Measurements from ENCODE around the gene ROR1.
A peak's percentile ranks its signal among the peaks of the same experiment; 100 is the strongest.

The ROR1 gene

GRCh38 chr1:63802109-63802508 is 28.3 kb downstream of the ROR1 start:
- TF ChIP-seq ZNF8 (CRISPR knock-in tag; IDR thresholded peaks at IDR 0.05) = no peak

GRCh38 chr1:63804829-63805484 is 31.1 kb downstream of the ROR1 start:
- ATAC-seq = no peak
- TF ChIP-seq RARB (CRISPR knock-in tag; IDR thresholded peaks at IDR 0.05) (no peak), ZNF8 (CRISPR knock-in tag; IDR thresholded peaks at IDR 0.05) (no peak)

More at GRCh38 chr1:63802109-63802508, 28.3 kb downstream of the ROR1 start:
- no peak for ATAC-seq

- TF ChIP-seq ZNF8 (CRISPR knock-in tag; IDR thresholded peaks at IDR 0.05) (no peak), CSRNP3 (CRISPR knock-in tag; IDR thresholded peaks at IDR 0.05) (no peak), CREB5 (CRISPR knock-in tag; IDR thresholded peaks at IDR 0.05; ENCODE audit: low read depth) (no peak), ZFP30 (CRISPR knock-in tag; IDR thresholded peaks at IDR 0.05) (no peak), ESRRG (CRISPR knock-in tag; IDR thresholded peaks at IDR 0.05) (no peak), POU6F1 (CRISPR knock-in tag; IDR thresholded peaks at IDR 0.05; ENCODE audit: borderline replicate concordance, low read depth) (no peak), TSHZ2 (CRISPR knock-in tag; IDR thresholded peaks at IDR 0.05) (no peak), SNAI2 (CRISPR knock-in tag; IDR thresholded peaks at IDR 0.05) (no peak), BACH2 (CRISPR knock-in tag; IDR thresholded peaks at IDR 0.05; ENCODE audit: borderline replicate concordance) (no peak), OSR1 (CRISPR knock-in tag; IDR thresholded peaks at IDR 0.05) (no peak), ARNTL (CRISPR knock-in tag; IDR thresholded peaks at IDR 0.05; ENCODE audit: borderline replicate concordance, low read depth) (no peak), ZNF565 (CRISPR knock-in tag; conservative IDR thresholded peaks at IDR 0.05; ENCODE audit: low read depth) (no peak), RARB (CRISPR knock-in tag; IDR thresholded peaks at IDR 0.05) (no peak)
- ATAC-seq = no peak
Measured at GRCh38 chr1:63807046-63807445, 33.2 kb downstream of the ROR1 start.

- TF ChIP-seq CREB5 (CRISPR knock-in tag; IDR thresholded peaks at IDR 0.05; ENCODE audit: low read depth) (no peak), ZNF565 (CRISPR knock-in tag; conservative IDR thresholded peaks at IDR 0.05; ENCODE audit: low read depth) (no peak), TCF4 (CRISPR knock-in tag; IDR thresholded peaks at IDR 0.05; ENCODE audit: borderline replicate concordance) (no peak), BACH2 (CRISPR knock-in tag; IDR thresholded peaks at IDR 0.05; ENCODE audit: borderline replicate concordance) (no peak), ARNTL (CRISPR knock-in tag; IDR thresholded peaks at IDR 0.05; ENCODE audit: borderline replicate concordance, low read depth) (no peak), GLIS3 (CRISPR knock-in tag; IDR thresholded peaks at IDR 0.05) (no peak), TSHZ2 (CRISPR knock-in tag; IDR thresholded peaks at IDR 0.05) (no peak), ESRRG (CRISPR knock-in tag; IDR thresholded peaks at IDR 0.05) (no peak), PPARA (CRISPR knock-in tag; IDR thresholded peaks at IDR 0.05; ENCODE audit: borderline replicate concordance) (no peak), SNAI2 (CRISPR knock-in tag; IDR thresholded peaks at IDR 0.05) (no peak), TOX (CRISPR knock-in tag; IDR thresholded peaks at IDR 0.05; ENCODE audit: borderline replicate concordance) (no peak), ZNF70 (CRISPR knock-in tag; IDR thresholded peaks at IDR 0.05) (no peak)
Measured at GRCh38 chr1:63810936-63811469, 37.2 kb downstream of the ROR1 start.

More at GRCh38 chr1:63810936-63811469, 37.2 kb downstream of the ROR1 start:
- ATAC-seq = peak; percentile 16; the same call in 1 of the 3 replicates

Data from SK-N-SH treated with all-trans-retinoic acid at 6 μM for 48 hours (cell line).